ENCODE data around the gene NPTN. TPM values are rescaled to one million over a fixed set of nuclear protein-coding genes. Genes with fewer than 3 reads are reported as not detected.

The NPTN gene
- polyA plus RNA-seq, 1 of the 3 experiments (the other 2 are of a cell fraction), result 177 TPM

DNA sequence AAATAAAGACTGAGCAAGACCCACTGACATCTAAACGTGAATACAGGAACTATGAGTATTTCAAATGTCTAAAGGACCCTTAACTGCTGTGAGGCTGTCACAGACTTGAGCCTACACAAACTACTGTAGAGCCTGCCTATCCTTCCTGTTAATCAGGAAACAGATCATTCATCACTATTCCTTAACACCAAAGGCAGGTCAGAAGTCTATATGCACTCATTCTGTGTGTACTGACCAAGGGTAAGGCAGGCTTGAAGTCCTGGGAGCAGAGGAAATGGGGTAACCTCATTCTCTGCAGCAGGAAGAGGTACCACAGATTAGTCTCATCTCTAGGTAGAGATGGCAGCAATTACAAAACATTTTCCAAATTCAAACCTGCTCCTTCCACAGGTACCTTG lies 30.7 kb downstream of the NPTN start:
- TF ChIP-seq, protein P1, sequence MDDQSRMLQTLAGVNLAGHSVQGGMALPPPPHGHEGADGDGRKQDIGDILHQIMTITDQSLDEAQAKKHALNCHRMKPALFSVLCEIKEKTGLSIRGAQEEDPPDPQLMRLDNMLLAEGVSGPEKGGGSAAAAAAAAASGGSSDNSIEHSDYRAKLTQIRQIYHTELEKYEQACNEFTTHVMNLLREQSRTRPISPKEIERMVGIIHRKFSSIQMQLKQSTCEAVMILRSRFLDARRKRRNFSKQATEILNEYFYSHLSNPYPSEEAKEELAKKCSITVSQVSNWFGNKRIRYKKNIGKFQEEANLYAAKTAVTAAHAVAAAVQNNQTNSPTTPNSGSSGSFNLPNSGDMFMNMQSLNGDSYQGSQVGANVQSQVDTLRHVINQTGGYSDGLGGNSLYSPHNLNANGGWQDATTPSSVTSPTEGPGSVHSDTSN (IDR thresholded peaks at IDR 0.05), result no peak
- TF ChIP-seq NFIC (IDR thresholded peaks at IDR 0.05; ENCODE audit: borderline replicate concordance), result no peak
- TF ChIP-seq EP300 (IDR thresholded peaks at IDR 0.05; ENCODE audit: borderline replicate concordance in 1 of 2, low read depth in 1 of 2, low read length in 1 of 2), result no peak
- no peak for TF ChIP-seq MEF2A (IDR thresholded peaks at IDR 0.05; ENCODE audit: borderline replicate concordance, low read depth)
- no peak for TF ChIP-seq RXRA (IDR thresholded peaks at IDR 0.05; ENCODE audit: borderline replicate concordance, low read depth)
- CTCF ChIA-PET, result interaction anchor here (4.3 kb wide), 1 partner anchor 34 kb away, joined by 16 read pairs; no protein-coding TSS in a partner anchor
- Histone ChIP-seq H3K36me3 (replicated peaks in 1 of 2; ENCODE audit: control insufficient read depth in 1 of 2, insufficient read depth in 2 of 2, low read length in 1 of 2) (peaks cover 0 to 5% of the 10 kb centered on the region in 2 experiments), H3K27me3 (ENCODE audit: insufficient read depth) (no peaks in the 10 kb centered on the region), H3K79me2 (ENCODE audit: insufficient read depth) (peaks cover 99% of the 10 kb centered on the region), H3K4me2 (no peak overlapping the region), H3K4me1 (ENCODE audit: control insufficient read depth in 1 of 2, insufficient read depth in 2 of 2, low read depth in 1 of 2, low read length in 1 of 2) (peaks cover 22 to 41% of the 10 kb centered on the region in 2 experiments), H3K27ac (ENCODE audit: low read depth in 2 of 2, low read length in 1 of 2) (peak overlapping the region in 1 of 2 experiments; percentile 45; a peak in 1 of 4 replicates), H3K4me3 (ENCODE audit: low read depth in 2 of 2, low read length in 1 of 2) (no peak overlapping the region), H3K9me2 (no peaks in the 10 kb centered on the region), H3K9ac (no peak overlapping the region), H4K20me1 (ENCODE audit: insufficient read depth) (peaks cover 97% of the 10 kb centered on the region), H3K9me3 (no peaks in the 10 kb centered on the region), H2AFZ (ENCODE audit: low read depth) (no peak overlapping the region), H3F3A (replicated peaks; ENCODE audit: insufficient read depth) (peaks cover 18% of the 10 kb centered on the region)
- POLR2A ChIA-PET, result interaction anchor here (1.3 kb wide), 1 partner anchor 31 kb away, joined by 4 read pairs; the partner anchor contains the start of gene NPTN
- no peak for DNase-seq
- 62% methylated on average over 1 of the region's 1 CpG for WGBS (ENCODE audit: low lambda C conversion rate)

DNA sequence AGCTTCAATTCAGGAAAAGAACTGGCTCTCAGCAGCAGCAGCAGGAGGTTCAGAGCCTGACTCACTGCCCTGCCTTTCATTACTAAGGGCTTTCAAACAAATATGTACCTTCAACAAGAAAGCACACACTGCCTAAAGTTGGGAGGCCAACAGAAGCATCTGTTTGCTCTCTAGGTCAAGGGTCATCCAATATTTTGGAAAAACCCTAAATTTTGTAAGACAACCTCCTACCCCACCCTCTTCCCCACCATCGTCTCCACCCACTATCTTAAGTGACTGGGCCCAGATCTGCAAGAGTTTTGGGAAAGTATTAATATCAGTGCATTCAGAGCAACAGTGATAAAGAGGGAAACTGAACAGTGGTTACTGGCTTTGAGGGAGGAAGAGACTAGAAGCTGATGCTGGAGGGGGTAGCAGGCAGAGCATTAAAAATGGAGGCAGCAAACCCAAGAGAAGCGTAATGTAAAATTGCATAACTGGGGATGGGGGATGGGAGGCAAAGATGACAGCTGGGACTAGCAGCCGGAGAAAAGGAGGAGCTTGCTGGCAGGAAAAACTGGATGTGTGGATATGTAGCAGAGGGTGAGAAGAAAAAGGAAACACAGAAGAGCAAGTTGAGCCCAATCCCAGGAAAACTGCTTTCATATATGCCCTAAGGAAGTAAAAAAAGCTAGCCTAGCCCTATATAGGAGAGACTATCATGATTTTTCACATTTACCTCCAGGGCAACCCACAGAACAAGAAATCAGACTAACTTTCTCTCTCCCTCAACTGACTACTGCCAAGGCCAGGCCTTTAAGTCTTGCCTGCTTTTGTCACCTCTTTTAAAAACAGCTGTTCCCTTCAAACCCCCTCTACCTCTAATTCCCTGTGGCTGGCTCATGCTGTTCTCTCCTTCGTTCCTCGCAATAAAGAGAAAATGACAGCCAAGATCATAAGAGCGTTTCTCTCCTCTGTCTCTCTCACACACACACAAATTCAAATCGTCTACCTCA lies 31.4 kb downstream of the NPTN start:
- Histone ChIP-seq H3K9ac (no peak overlapping the region), H3K79me2 (ENCODE audit: insufficient read depth) (peaks cover 99% of the 10 kb centered on the region), H3K4me3 (ENCODE audit: low read depth in 2 of 2, low read length in 1 of 2) (no peak overlapping the region), H3K27me3 (ENCODE audit: insufficient read depth) (no peaks in the 10 kb centered on the region), H3K27ac (ENCODE audit: low read depth in 2 of 2, low read length in 1 of 2) (peak overlapping the region in 1 of 2 experiments; percentile 45; a peak in 2 of 4 replicates), H3K4me2 (peak overlapping the region; percentile 52), H3K36me3 (replicated peaks in 1 of 2; ENCODE audit: control insufficient read depth in 1 of 2, insufficient read depth in 2 of 2, low read length in 1 of 2) (peaks cover 1 to 5% of the 10 kb centered on the region in 2 experiments), H2AFZ (ENCODE audit: low read depth) (no peak overlapping the region), H3K9me2 (no peaks in the 10 kb centered on the region), H3K9me3 (no peaks in the 10 kb centered on the region), H3K4me1 (ENCODE audit: control insufficient read depth in 1 of 2, insufficient read depth in 2 of 2, low read depth in 1 of 2, low read length in 1 of 2) (peaks cover 25 to 41% of the 10 kb centered on the region in 2 experiments), H4K20me1 (ENCODE audit: insufficient read depth) (peaks cover 97% of the 10 kb centered on the region), H3F3A (replicated peaks; ENCODE audit: insufficient read depth) (peaks cover 18% of the 10 kb centered on the region)
- no peak for DNase-seq
- ChIA-PET POLR2A (no interaction called here), CTCF (interaction anchor here (0.8 kb wide), 1 partner anchor 34 kb away, joined by 3 read pairs; no protein-coding TSS in a partner anchor)
- WGBS (ENCODE audit: low lambda C conversion rate), result 79% methylated on average over 7 of the region's 7 CpGs
- peak; percentile 60 for TF ChIP-seq TCF12 (IDR thresholded peaks at IDR 0.05)
- TF ChIP-seq EZH2phosphoT487 (IDR thresholded peaks at IDR 0.05; ENCODE audit: borderline replicate concordance, low read depth), result no peak
- peak; percentile 12; the same call in 1 of the 2 replicates for TF ChIP-seq JUND (IDR thresholded peaks at IDR 0.05)
- TF ChIP-seq FOSL2 (IDR thresholded peaks at IDR 0.05; ENCODE audit: borderline replicate concordance, low read depth), result peak; percentile 28; the same call in 1 of the 2 replicates
